ENCODE measurements around the gene NPTX1.
A peak's percentile ranks its signal among the peaks of the same experiment; 100 is the strongest.

Gene NPTX1

DNA sequence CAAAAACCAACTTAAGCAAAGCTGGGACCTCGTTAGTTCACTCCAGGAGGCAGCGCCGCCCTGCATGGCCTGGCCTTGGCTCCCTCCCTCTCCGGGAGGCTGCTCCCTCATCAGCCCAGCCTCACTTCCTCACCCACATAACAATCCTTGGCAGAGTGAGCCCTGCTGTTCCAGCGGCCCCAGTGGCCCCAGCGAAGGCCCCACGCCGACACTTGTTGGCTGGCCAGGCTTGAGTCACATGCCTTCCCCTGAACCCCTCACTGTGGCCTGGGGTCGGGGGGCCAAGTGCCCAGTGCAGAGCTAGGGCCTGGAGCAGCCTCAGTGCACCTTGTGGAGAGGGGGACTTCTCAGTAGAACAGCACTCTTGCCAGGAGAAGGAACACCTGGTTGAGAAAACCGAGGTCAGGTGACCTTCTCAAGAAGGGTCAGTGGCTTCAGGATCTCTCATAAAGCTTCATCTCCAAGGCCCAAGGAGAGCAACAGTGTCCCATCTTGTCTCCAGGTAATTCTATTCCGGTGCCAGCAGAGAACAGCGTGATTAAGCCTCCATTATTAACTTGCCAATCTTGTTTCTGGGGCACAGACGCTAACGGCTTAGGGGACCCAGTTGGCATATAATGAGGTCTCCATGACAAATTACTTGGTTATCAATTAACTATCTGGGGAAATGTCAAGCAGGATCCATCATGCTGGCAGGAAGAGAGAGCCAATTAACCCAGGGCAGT is 34.6 kb downstream of the NPTX1 start:
- TF ChIP-seq, protein P1, sequence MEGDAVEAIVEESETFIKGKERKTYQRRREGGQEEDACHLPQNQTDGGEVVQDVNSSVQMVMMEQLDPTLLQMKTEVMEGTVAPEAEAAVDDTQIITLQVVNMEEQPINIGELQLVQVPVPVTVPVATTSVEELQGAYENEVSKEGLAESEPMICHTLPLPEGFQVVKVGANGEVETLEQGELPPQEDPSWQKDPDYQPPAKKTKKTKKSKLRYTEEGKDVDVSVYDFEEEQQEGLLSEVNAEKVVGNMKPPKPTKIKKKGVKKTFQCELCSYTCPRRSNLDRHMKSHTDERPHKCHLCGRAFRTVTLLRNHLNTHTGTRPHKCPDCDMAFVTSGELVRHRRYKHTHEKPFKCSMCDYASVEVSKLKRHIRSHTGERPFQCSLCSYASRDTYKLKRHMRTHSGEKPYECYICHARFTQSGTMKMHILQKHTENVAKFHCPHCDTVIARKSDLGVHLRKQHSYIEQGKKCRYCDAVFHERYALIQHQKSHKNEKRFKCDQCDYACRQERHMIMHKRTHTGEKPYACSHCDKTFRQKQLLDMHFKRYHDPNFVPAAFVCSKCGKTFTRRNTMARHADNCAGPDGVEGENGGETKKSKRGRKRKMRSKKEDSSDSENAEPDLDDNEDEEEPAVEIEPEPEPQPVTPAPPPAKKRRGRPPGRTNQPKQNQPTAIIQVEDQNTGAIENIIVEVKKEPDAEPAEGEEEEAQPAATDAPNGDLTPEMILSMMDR (IDR thresholded peaks at IDR 0.05; ENCODE audit: extremely low read depth, missing control alignments): no peak
- DNase-seq (ENCODE audit: low spot score): no peak

DNA sequence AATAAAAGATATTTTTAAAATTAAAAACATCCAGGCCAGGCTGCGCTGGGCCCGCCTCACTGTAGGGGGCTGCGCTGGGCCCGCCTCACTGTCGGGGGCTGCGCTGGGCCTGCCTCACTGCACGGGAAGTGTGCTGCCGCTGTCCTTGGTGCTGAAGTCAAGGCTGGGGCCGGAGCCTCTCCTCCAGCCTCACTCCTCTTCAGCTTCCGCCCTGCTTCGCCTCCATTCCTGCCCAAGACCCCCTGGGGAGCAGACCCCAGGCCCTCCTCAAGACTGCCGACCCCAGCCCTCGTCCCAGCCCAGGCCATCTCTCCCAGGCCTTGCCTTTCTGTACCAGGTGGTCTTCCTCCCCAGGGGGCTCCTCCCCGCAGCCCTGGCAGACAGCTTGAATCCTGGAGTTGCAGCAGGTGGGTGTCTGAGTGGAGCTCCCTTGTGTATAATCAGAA is 35.3 kb downstream of the NPTX1 start:
- TF ChIP-seq, protein P1 (IDR thresholded peaks at IDR 0.05; ENCODE audit: extremely low read depth, missing control alignments): no peak
- peak; percentile 86 for DNase-seq (ENCODE audit: low spot score)

DNA sequence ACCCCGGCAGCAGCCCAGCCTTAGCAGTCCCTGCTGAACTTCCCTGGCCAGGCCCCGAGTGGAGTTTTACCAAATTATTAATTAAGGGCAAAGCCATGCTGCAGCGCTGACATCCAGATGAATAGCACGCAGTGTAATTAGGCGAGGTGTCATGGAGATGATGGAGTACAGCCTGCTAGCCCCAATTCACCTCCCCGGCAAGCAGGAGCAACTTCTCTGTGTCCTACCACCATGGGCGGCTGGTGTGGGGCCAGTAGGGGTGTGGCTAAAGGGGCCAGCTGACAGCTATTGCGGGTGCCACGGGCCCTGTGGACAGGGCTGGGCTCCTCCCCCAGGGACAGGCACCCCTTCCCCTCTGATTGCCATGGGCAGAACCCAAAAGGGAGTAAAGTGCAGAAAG is 36.9 kb downstream of the NPTX1 start:
- DNase-seq (ENCODE audit: low spot score): no peak
- TF ChIP-seq, protein P1 (IDR thresholded peaks at IDR 0.05; ENCODE audit: extremely low read depth, missing control alignments): no peak

DNA sequence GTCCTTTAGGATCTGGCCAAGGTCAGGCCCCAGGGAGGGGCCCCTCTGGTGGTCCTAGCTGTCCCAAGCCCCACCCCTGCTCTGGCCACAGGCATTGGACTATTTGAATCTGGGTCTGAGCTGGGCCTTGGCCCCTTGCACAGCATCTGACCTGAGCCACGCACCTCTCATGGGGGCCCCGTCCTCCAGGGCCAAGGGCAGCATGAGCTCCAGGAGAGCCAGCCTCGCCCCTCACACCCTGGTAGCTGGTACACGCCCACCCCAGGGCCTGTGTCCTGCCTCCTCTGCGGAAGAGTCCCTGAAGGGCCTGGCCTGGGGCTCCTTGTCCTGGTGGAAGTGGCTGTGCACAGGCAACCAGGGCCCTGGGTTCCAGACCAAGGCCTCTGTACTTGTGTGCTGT is 37.6 kb downstream of the NPTX1 start:
- TF ChIP-seq, protein P1 (IDR thresholded peaks at IDR 0.05; ENCODE audit: extremely low read depth, missing control alignments): no peak
- no peak for DNase-seq (ENCODE audit: low spot score)

DNA sequence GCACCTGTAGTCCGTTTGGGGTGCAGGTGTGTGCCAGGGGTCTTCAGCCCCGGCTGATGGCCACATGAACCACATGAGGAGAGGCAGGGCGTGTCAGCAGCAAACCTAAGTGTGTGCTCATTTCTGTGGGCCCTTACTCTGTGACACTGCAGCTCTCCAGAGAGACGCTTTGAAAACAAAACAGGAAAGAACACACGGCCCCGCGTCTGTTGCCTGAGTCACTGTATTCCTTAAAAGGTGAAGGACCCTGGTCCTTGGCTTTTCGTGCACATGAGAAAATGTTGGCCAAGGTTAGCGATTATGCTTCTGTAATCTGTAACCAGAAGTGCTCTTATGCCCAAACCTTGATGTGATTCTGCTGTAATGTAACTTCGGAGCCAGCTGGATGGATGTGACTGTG is 38.9 kb downstream of the NPTX1 start:
- DNase-seq (ENCODE audit: low spot score): no peak
- TF ChIP-seq, protein P1 (IDR thresholded peaks at IDR 0.05; ENCODE audit: extremely low read depth, missing control alignments): no peak

DNA sequence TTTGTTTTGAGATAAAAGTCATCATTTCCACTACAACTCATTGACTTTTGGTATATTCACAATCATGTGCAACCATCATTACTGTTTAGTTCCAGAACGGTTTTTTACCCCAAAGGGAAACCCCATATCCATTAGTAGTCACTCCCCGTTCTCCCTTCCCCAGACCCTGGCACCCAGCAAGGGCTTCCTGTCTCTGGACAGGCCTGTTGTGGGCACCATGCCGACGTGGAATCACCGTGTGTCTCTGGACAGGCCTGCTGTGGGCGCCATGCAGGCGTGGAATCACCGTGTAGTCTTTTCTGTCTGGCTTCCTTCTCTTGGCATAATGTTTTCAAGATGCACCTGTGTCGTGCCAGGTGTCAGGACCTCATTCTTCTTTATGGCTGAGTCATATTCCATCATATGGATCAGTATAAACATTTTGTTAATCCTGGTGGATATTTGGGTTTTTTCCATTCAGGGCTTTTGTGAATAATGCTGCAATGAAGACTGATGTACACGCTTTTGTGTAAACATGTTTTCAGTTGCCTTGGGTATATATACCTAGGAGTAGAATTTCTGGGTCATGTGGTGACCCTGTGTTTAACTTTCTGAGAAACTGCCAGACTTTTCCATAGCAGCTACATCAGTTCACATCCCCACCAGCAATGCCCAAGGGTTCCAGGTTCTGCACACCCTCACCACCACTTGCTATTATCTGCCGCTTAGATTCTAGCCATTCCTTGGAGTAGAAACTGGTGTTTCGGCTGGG is 42.3 kb downstream of the NPTX1 start:
- TF ChIP-seq, protein P1 (IDR thresholded peaks at IDR 0.05; ENCODE audit: extremely low read depth, missing control alignments): no peak

DNA sequence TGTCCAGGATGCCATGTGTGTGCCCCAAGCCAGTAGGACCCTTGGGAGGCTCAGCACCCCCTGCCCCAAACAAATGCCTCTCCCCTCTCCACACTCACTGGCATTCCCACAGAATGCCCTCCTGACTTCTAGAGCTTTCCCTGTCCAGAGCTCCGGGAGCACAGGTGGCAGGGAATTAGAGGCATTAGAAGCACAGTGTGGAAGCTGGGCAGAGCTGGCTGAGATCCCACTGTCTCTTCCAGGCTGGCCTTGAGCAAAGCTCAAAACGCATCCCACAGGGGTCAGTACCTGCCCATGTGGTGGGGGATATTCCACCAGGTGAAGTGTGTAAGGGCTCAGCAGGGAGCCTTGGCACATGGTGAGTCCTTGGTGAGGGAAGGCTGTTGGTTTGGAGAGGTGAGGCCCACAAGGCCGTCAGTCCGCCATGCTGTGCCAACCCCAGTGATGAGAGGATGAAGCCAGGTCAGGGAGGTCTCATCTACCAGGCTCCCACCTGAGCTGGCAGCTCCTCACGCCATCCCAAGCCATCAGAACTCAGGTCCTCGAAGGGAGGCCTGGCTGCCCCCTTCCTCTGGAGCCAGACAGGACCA is 43.4 kb downstream of the NPTX1 start:
- TF ChIP-seq, protein P1 (IDR thresholded peaks at IDR 0.05; ENCODE audit: extremely low read depth, missing control alignments): no peak
- no peak for DNase-seq (ENCODE audit: low spot score)

More for the DNA sequence above, 42.3 kb downstream of the NPTX1 start:
- no peak for DNase-seq (ENCODE audit: low spot score)

Data from GM20000 (cell line).